Smooth muscle cell of the umbilical artery (primary cell): Measurements from ENCODE around the gene ITGB1. TPM values are rescaled to one million over a fixed set of nuclear protein-coding genes. Genes with fewer than 3 reads are reported as not detected.

Experiments used
- total RNA-seq: library from RNA; depleted of rRNA; stranded (reverse); fragments of >200 nt; gene quantifications from 2 replicates; pipeline ENCODE4 v1.2.3, GENCODE V29; 2014

Gene ITGB1
- 6,077 and 6,081 TPM in 2 replicates for total RNA-seq

DNA sequence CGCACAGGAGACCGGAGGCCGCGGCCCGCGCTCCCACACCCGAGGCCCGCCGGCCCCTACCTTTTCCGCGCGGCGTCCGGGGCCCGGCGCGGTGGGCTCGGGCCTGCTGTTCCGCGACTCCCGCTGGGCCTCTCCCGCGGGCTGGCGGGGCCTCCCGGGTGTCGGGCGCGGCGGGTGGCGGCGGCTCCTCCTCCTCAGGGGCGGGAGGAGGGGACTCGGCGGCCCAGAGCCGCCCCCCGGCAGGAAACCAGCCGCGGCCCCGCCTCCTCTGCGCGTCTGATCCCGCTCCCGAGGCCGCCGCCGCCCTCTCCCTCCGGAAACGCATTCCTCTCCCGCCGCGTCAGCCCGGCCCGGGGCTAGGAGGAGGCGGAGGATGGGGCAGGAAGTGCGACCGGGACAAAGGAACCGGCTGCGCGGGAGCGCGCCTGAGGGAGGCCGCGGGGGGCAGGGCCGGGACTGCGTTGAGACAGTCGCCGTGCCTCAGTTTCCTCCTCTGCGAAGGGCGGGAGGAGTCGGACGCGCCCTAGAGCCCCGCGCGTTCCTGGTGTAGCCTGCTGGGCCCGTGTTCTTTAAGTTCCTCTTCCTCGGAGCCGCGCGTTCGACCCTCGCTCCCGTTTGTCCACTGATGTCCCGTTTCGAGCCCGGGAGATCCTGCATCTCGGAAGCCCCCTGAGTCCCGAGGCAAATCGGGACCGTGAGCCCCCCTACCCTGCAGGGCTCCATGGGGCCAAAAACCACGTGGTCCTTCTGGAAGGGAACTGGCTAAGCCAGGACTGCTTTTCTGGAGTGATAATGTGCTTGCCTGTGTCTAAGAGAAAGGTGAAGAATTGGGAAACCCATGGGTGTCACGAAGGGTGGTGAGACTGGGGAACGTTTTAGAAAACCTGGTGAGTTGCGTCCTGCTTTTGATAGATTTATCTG lies at the start of gene ITGB1:
Gene ITGB1, minus strand, starts transcription at position 146 of the 921 bp plus-strand sequence. CDS start 22,672 bp downstream, outside the sequence.

